ENCODE results near the gene GLCE. TPM values are rescaled to one million over a fixed set of nuclear protein-coding genes. Genes with fewer than 3 reads are reported as not detected.

Gene GLCE
- total and polyA plus RNA-seq, 10 of the 15 experiments (the other 5 are each of a cell fraction or from before 2014, with no cell fraction given), result 2.1 to 11.9 (median 2.9) TPM

DNA sequence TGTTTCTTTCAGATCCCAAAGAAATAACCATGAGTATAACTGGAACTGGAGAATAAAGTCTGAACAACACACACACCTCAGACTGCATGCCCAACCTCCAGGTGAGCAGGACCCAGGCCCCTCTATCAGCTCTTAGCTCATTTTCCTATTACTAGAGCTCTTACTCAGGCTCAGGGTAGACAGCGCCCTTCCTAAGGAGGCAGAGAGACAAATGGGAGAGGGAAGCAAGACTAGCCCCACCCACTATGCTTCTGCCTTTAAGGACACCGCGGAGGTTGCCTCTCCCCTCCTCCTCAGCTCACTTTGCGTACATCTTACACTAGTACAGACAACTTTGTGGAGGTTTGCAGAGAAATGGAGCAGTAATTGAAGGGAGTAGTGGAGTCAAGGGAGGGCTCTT is 44.0 kb upstream of the GLCE start (continued):
- no peak for TF ChIP-seq BRCA1 (IDR thresholded peaks at IDR 0.05; ENCODE audit: low read depth, low read length)
- TF ChIP-seq RAD21 (IDR thresholded peaks at IDR 0.05; ENCODE audit: insufficient read depth, low read depth, low read length), result no peak
- no peak for TF ChIP-seq SMARCA5 (IDR thresholded peaks at IDR 0.05)

DNA sequence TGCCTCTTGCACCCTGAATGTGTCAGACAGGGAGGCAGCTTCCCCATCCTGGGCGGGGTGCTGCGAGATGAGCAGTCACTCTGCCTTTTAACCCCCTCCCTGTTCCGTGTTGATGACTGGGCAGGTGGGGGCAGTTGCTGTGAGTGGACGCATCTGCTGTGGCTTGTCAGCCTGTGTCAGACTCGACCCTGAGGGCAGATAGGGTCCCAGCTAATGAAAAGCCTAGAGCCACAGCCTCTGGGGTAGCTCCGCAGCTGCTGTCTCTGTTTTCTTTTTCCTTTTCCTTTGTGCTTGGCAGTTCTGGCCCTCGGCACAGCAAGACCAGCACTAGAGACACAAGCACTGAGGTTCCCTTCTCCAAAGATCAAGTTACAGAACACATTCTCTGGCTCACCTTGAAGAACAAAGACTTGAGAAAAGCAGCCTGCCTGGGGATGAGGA is 43.0 kb upstream of the GLCE start:
- WGBS (ENCODE audit: insufficient coverage, insufficient replicate concordance, low lambda C conversion rate, missing lambda C conversion rate), result 31% methylated on average over 7 of the region's 7 CpGs
- H4K20me1 ChIP-seq (ENCODE audit: control insufficient read depth, insufficient read depth), result no peaks in the 10 kb centered on the region
- H2AFZ ChIP-seq (ENCODE audit: control insufficient read depth, low read depth, low read length), result no peak overlapping the region
- H3K4me1 ChIP-seq (ENCODE audit: control insufficient read depth, insufficient read depth, low read length), result no peaks in the 10 kb centered on the region
- H3K27ac ChIP-seq (ENCODE audit: control insufficient read depth, insufficient read depth), result no peak overlapping the region
- POLR2A ChIA-PET, result no interaction called here
- no peak overlapping the region for H3K4me2 ChIP-seq (ENCODE audit: control insufficient read depth, insufficient read depth)
- no peaks in the 10 kb centered on the region for H3K36me3 ChIP-seq (ENCODE audit: control insufficient read depth in 2 of 2, insufficient read depth in 2 of 2, low read length in 1 of 2)
- RAD21 ChIA-PET (ENCODE audit: unreplicated experiment), result no interaction called here
- no peak overlapping the region for H3K9ac ChIP-seq (ENCODE audit: control insufficient read depth, insufficient read depth, low read length)
- CTCF ChIA-PET, result no interaction called here
- H3K79me2 ChIP-seq (ENCODE audit: control insufficient read depth, insufficient read depth, low read length), result no peaks in the 10 kb centered on the region
- in situ Hi-C loops (cut with MboI), result no loop called here
- DNase-seq (ENCODE audit: low read depth, low spot score) (no peak), ATAC-seq (no peak), FAIRE-seq (no peak)
- H3K9me3 ChIP-seq (replicated peaks; ENCODE audit: control insufficient read depth, insufficient read depth, low read length), result no peaks in the 10 kb centered on the region
- peaks cover 0 to 2% of the 10 kb centered on the region in 2 experiments; a peak in 2 of 4 replicates for H3K27me3 ChIP-seq (replicated peaks in 1 of 2; ENCODE audit: control insufficient read depth in 2 of 2, insufficient read depth in 2 of 2, low read length in 1 of 2)
- intact Hi-C loops (cut with micrococcal nuclease; ENCODE audit: unreplicated experiment), result no loop called here
- H3K4me3 ChIP-seq, result no peak overlapping the region
- no TSS peak for BruUV-seq (replicated peaks)
- SMC1A ChIA-PET (ENCODE audit: uncharacterized antibody, unreplicated experiment), result no interaction called here
- TF ChIP-seq, protein P1, sequence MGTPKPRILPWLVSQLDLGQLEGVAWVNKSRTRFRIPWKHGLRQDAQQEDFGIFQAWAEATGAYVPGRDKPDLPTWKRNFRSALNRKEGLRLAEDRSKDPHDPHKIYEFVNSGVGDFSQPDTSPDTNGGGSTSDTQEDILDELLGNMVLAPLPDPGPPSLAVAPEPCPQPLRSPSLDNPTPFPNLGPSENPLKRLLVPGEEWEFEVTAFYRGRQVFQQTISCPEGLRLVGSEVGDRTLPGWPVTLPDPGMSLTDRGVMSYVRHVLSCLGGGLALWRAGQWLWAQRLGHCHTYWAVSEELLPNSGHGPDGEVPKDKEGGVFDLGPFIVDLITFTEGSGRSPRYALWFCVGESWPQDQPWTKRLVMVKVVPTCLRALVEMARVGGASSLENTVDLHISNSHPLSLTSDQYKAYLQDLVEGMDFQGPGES (IDR thresholded peaks at IDR 0.05), result no peak
- TF ChIP-seq, protein P2, sequence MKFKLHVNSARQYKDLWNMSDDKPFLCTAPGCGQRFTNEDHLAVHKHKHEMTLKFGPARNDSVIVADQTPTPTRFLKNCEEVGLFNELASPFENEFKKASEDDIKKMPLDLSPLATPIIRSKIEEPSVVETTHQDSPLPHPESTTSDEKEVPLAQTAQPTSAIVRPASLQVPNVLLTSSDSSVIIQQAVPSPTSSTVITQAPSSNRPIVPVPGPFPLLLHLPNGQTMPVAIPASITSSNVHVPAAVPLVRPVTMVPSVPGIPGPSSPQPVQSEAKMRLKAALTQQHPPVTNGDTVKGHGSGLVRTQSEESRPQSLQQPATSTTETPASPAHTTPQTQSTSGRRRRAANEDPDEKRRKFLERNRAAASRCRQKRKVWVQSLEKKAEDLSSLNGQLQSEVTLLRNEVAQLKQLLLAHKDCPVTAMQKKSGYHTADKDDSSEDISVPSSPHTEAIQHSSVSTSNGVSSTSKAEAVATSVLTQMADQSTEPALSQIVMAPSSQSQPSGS (IDR thresholded peaks at IDR 0.05; ENCODE audit: low read length), result no peak
- TF ChIP-seq SREBF1 (IDR thresholded peaks at IDR 0.05; ENCODE audit: low read length), result no peak
- no peak for TF ChIP-seq BRCA1 (IDR thresholded peaks at IDR 0.05; ENCODE audit: low read depth, low read length)
- TF ChIP-seq ETV6 (conservative IDR thresholded peaks at IDR 0.05 in 1 of 2, IDR thresholded peaks at IDR 0.05 in 1 of 2; ENCODE audit: borderline replicate concordance in 1 of 2, low read depth in 1 of 2), result no peak
- TF ChIP-seq, protein P3, sequence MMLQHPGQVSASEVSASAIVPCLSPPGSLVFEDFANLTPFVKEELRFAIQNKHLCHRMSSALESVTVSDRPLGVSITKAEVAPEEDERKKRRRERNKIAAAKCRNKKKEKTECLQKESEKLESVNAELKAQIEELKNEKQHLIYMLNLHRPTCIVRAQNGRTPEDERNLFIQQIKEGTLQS (IDR thresholded peaks at IDR 0.05; ENCODE audit: borderline replicate concordance, extremely low read depth, low read depth, low read length), result no peak
- no peak for TF ChIP-seq KAT2A (conservative IDR thresholded peaks at IDR 0.05; ENCODE audit: control insufficient read depth, low read depth, low read length)
- TF ChIP-seq, protein P4, sequence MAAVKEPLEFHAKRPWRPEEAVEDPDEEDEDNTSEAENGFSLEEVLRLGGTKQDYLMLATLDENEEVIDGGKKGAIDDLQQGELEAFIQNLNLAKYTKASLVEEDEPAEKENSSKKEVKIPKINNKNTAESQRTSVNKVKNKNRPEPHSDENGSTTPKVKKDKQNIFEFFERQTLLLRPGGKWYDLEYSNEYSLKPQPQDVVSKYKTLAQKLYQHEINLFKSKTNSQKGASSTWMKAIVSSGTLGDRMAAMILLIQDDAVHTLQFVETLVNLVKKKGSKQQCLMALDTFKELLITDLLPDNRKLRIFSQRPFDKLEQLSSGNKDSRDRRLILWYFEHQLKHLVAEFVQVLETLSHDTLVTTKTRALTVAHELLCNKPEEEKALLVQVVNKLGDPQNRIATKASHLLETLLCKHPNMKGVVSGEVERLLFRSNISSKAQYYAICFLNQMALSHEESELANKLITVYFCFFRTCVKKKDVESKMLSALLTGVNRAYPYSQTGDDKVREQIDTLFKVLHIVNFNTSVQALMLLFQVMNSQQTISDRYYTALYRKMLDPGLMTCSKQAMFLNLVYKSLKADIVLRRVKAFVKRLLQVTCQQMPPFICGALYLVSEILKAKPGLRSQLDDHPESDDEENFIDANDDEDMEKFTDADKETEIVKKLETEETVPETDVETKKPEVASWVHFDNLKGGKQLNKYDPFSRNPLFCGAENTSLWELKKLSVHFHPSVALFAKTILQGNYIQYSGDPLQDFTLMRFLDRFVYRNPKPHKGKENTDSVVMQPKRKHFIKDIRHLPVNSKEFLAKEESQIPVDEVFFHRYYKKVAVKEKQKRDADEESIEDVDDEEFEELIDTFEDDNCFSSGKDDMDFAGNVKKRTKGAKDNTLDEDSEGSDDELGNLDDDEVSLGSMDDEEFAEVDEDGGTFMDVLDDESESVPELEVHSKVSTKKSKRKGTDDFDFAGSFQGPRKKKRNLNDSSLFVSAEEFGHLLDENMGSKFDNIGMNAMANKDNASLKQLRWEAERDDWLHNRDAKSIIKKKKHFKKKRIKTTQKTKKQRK (IDR thresholded peaks at IDR 0.05; ENCODE audit: low read depth, low read length), result no peak

All from GM12878 (cell line).